GM19455 (cell line): ENCODE data around the gene CALD1.

ENCODE experiments used
- ATAC-seq: cut with Tn5 transposase; IDR thresholded peaks from one replicate; pipeline ENCODE4 v1.9.1; 2021; ENCODE audit not compliant: unreplicated experiment

CALD1 gene

DNA sequence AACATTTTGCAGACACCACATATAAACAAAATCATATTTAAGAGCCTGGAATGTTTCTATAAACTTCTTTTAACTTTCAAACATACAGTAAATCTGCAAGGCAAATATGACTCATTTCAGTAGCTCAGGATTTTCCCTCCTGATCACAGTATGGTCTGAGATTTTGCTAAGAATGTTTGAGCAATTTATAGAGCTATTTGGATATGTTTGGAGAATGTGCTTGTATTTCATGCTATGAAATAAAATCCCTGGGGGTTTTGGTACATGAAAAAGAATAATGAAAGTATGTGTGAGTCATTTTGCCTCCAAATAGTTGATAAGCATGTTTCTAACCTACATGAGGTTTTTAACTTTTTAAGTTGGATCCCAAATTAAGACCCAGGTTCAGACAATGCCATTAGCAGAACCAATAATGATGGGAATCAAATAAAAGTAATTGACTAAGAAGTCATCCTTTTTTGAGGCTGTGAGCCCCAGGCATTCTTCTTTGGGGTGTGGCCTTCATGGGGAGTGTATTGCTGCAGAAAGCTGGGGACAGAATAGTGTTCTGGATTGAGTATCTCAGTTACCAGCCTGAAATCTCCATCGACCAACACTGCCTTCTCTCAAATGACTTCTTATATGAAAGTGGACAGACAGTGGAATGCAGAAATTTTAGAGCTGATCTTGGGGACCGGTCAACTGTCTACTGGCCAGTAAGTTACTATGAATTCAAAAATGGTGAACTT lies 140.8 kb downstream of the CALD1 start:
- no peak for ATAC-seq

DNA sequence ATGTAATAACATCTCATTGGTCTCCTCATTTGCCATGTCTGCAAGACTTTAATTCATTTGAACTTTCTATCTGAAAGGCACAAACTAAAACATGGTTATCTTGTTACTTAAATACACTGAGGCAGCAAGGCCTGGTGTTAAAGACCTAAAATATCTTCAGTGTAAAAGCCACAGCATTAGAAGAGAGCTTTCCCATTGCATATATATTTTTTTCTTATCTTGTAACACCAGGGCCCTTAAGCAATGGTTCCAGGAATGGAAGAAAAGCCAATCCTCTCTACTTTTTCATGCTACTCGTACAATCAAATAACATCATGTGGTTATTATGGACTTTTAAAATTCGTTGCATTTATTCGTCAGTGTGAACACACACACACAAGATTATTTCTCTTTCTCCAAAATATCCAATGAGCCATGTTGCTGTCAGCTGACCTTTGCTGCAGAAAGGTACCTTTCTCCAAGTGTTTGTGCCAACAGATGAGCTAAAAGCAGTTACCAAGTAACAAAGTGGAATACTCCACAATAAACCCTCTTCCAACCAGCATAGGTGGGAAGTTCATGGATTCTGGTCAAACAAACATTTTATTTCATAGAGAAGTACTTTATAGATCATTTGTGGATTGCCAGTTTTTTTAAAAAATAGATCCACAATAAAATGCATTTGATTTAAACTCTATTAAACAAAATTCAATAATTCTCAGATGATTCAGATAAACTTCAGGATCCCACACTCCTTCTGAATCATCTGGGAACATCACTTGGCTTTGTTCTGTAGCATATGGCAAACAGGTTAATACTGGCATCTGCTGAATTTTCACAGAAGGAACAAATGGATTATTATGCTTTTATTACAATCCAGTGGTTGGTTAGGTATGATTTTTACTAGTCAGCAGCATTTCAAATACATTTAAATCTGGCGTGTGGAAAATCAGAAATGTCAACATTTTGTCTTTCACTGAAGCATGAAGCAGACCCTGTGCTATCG lies 143.6 kb downstream of the CALD1 start:
- no peak for ATAC-seq

DNA sequence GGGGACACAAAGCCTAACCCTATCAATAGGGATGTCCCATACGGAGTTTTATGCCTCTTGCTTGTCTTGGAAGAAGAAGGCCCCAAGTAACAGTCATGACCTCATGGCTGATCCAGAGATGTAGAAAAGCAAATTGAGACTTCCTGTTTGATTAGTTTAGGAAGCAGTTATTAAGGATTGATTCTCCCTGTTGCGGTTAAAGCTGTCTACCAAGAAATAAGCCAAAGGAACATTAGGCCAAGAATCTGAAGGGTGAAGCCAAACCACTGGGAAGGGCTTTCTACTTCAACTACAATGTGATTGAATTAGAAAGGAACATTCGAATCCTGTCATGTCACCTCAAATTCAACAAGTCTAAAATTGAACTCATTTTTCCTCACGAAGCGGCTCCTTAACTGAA lies 146.3 kb downstream of the CALD1 start:
- ATAC-seq = no peak

DNA sequence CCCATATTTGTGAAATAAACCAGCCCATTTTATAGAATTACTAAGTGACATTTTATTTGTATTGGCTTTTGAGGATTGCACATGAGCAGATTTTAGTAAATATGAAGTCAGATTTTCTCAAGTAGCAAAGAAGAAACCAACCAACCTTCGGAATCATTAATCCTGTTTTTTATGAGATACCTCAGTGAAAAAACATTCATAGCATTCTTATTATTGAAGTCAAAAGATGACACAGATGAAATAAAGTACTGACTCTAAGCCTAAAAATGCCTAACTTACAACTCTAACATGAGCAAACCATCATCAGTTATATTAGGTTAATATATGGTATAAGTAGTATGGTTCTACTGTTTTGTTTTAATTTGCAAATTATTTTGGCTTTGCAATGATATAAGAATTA lies 147.0 kb downstream of the CALD1 start:
- no peak for ATAC-seq

GRCh38 chr7:134927076-134927475 lies 147.6 kb downstream of the CALD1 start:
- ATAC-seq = no peak

DNA sequence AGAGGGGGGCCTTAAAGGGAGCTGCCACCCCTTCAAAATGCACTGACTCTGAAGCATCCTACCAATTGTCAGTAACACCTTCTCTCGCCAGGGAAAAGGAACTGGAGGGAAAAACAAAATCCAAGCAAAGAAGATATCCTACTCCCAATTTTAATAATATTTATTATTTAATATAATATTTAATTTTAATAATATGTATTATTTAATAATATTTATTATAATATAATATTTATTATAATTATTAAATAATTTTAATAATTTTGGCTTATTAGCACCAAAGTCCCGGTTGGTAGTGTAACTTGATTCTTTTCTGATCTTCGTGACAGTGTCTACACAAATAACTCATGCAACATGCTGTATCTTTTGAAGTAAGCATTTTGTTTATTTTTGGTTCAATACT lies 148.3 kb downstream of the CALD1 start:
- ATAC-seq = no peak

DNA sequence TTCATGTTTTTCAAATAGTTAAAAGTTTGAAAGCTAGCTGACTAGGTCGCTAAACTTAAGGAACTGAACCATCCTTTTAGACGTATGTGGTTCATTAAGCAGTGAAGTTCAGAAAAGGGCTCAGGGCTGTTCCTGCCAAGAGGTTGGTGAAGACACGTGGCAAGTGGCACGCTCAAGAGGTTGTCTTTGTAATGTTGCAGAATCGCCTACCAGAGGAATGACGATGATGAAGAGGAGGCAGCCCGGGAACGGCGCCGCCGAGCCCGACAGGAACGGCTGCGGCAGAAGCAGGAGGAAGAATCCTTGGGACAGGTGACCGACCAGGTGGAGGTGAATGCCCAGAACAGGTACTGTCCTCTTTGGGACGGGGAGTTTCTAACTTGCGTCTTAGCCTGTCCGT lies 149.1 kb downstream of the CALD1 start:
- no peak for ATAC-seq

DNA sequence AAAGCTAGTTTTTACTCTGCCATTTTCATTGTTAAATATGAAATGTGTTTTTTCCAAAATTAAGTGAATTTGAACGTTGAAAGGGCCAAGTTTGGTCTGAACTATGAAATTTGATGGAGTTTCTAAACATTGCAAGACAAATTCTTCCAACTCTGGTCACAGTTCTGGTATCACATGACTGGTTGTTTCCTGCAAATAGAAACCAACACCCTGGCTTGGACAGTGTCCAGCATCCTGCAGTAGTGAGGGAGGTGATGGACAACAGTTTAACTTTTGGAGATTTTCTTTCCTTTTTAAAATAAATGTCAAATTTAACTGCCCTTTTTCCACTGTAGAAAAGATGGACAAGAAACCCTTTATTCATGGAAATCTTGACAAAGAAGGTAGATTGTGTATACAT lies 152.1 kb downstream of the CALD1 start:
- ATAC-seq = no peak

DNA sequence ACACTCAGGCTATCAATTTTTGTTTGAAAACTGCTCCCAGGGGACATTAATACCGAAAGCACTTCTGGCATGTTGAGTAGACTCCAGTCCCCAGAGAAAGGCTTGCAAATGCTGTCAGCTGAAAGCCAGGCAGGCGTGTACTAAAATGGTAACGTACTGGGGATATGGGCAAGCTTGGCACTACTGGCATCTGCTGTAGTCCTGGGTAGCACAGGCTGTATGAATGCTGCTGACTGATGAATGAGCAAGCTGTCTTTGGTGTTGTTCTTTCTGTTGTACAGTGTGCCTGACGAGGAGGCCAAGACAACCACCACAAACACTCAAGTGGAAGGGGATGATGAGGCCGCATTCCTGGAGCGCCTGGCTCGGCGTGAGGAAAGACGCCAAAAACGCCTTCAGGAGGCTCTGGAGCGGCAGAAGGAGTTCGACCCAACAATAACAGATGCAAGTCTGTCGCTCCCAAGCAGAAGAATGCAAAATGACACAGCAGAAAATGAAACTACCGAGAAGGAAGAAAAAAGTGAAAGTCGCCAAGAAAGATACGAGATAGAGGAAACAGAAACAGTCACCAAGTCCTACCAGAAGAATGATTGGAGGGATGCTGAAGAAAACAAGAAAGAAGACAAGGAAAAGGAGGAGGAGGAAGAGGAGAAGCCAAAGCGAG lies 153.4 kb downstream of the CALD1 start:
- peak; percentile 61 for ATAC-seq

GRCh38 chr7:134933460-134934068 lies 154.1 kb downstream of the CALD1 start:
- ATAC-seq = peak; percentile 4

DNA sequence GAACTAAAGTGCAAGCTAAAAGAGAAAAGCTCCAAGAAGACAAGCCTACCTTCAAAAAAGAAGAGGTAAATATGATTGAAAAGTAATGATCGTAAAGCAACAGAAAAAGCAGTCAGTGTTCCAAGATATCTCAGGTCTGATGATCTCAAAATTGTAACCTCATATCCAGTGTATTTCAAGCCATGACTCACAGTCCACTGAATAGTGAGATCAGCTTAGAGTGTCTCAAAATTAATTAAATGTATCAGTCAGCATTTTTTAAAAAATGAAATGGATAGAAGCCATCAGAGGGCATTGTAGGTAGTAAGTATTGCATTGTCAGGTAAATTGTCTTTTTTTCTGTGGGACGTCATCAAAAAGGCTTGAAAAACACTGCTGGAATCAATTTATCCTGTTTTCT lies 156.3 kb downstream of the CALD1 start:
- no peak for ATAC-seq

DNA sequence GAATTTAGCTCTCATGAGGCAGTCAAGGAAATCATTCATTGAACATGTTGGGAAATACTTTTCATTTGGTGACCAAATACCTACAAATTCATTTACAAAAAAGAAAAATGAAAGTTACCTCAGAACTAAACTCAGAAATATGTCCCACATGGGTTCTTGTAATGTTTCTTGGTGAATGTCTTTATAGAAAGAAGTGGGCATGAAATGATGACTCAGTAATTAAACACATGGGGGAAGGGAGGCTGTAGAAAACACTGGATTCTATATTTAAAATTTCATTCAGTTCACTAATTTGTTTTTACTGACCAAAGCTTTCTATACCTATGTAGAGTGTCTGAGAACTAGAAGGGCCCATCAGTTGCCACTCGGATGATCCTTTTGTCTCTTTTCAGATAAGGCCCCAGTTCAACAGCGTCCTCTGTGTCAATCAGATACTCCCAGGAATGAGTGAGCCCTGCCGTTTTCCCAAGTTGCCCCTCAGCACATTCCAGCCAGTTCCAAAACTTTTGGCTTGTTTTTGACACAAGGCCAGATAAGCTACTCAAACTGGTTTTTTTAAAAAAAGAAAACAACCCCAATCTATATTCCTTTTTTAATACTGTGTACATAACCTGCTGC lies 157.6 kb downstream of the CALD1 start:
- ATAC-seq = no peak

DNA sequence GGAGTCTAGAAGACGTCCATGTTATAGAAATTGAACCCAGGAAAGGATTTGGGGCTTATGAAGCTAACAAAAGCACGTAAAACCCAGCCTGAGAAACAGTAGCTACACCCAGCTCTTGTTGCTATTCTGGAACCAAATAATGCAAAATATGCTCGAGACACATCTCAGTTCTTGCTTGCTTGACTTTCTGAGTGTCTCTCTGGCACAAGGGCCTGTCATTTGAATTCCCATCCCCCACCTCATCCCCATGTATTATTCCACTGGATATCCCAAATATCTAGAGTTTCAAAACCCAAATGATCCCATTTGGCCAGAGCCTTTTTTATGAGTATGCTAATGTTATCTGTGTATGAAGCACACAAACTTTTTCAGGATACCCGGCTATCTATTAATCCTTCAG lies 158.7 kb downstream of the CALD1 start:
- ATAC-seq = no peak

- no peak for ATAC-seq
Measured at GRCh38 chr7:134939136-134939535, 159.7 kb downstream of the CALD1 start.

DNA sequence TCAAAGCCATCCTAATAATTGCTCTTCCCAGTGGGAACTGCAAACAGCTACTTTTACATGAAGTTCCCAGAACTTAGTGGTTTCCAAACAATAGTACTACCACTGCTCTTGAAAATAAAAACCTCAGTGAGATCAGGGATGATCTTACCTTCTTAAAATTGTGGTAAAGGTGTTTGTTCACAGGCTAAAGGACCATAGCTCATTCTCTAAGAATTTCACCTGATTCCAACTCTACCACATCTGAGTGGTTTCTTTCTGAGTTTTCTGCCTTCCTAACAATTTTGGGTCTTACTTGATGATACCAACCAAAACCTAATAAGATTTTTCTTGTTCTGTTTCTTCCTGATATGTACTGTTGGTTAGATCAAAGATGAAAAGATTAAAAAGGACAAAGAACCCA lies 161.3 kb downstream of the CALD1 start:
- no peak for ATAC-seq

- ATAC-seq = no peak
Measured at GRCh38 chr7:134941185-134941900, 161.9 kb downstream of the CALD1 start.

- ATAC-seq = no peak
Measured at GRCh38 chr7:134941952-134942351, 162.5 kb downstream of the CALD1 start.

DNA sequence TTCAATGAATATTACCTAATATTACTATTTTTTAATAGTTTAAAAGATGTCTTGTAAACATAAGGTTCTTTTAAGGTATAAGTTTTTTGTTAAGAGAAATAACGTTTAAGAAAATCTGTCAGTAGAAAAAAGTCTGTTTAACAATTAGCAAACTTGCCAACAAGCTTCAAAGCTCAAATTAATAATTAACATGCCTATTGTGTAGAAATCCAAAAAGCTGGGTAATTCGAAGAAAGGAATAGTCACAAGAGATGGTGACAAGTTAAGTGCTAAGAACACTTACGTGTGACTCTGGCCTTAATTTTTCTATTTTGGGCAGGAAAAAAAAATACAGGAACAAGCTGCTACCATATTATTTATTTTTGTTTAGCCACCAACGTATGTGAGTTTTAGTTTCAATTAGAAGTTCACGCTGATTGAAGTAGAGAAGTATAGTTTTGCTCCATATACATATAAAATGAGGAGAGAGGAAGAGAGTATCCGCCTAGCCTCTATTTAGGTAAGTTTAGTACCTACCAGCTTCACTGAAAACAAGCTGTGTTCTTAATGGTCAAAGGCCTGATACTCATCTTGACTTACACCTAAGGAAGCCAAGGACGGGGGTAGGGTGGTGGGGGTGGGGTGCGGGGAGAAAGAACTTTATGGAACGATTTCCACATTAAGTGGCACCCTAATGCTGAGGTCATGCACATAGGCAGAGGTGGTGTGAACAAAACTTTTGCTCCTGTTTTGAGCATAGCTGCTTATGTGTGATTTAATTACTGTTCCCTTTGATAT lies 163.4 kb downstream of the CALD1 start:
- ATAC-seq = no peak

GRCh38 chr7:134943785-134944400 lies 164.5 kb downstream of the CALD1 start:
- no peak for ATAC-seq
